Heart left ventricle (tissue), 16 donors: ENCODE results near the gene LSS. TPM values are rescaled to one million over a fixed set of nuclear protein-coding genes. Genes with fewer than 3 reads are reported as not detected.
A peak's percentile ranks its signal among the peaks of the same experiment; 100 is the strongest.

Experiments
- ATAC-seq, 4 donors: fragments of 200-7000 bp; cut with Tn5 transposase; one replicate each; pipeline ENCODE4 v1.9.1; 2020 to 2022; ENCODE audit warnings: moderate library complexity in 4 of 4, mild to moderate bottlenecking in 3 of 4, moderate number of reproducible peaks in 1 of 4
- DNase-seq, 5 donors: peaks; one replicate each; pipeline ENCODE4 v3.0.0-alpha.2; 2020
- H3K27ac ChIP-seq, 12 donors: fragments of 200-600 bp; sonication (generic) in 4 of 12; one replicate each; pipeline versions ENCODE4 v1.5.0 to v1.8.0; 2016 to 2022; ENCODE audit warnings: mild to moderate bottlenecking in 2 of 12
- H3K27me3 ChIP-seq, 9 donors: fragments of 200-600 bp; sonication (generic) in 2 of 9; one replicate each; pipeline versions ENCODE4 v1.5.1 to v1.8.0; 2016 to 2022; ENCODE audit warnings: mild to moderate bottlenecking in 3 of 9
- H3K36me3 ChIP-seq, 9 donors: fragments of 200-600 bp; sonication (generic) in 2 of 9; one replicate each; pipeline versions ENCODE4 v1.5.0 to v1.8.0; 2018 to 2022; ENCODE audit warnings: mild to moderate bottlenecking in 2 of 9
- H3K4me1 ChIP-seq, 12 donors: fragments of 200-600 bp; sonication (generic) in 4 of 12; one replicate each; pipeline versions ENCODE4 v1.5.0 to v1.8.0; 2016 to 2022; ENCODE audit warnings: mild to moderate bottlenecking in 3 of 12
- H3K4me3 ChIP-seq, 12 donors: fragments of 200-600 bp; sonication (generic) in 4 of 12; one replicate each; pipeline versions ENCODE4 v1.5.0 to v1.8.0; 2017 to 2022; ENCODE audit warnings: mild to moderate bottlenecking in 9 of 12, moderate library complexity in 4 of 12
- H3K9me3 ChIP-seq, 12 donors: fragments of 200-600 bp; sonication (generic) in 4 of 12; one replicate each; pipeline versions ENCODE4 v1.5.0 to v1.8.0; 2016 to 2022; ENCODE audit warnings: mild to moderate bottlenecking in 1 of 12
- CTCF ChIP-seq, 12 donors: fragments of 200-600 bp; sonication (generic) in 4 of 12; IDR thresholded peaks; one replicate each; pipeline versions ENCODE4 v1.5.0 to v1.8.0; 2018 to 2022; ENCODE audit warnings: antibody characterized with exemption in 12 of 12, mild to moderate bottlenecking in 5 of 12
- POLR2A ChIP-seq, 2 donors: fragments of 450-650 bp; IDR thresholded peaks; one replicate each; pipeline ENCODE4 v1.6.1; 2017; ENCODE audit warnings: antibody characterized with exemption in 2 of 2, mild to moderate bottlenecking in 2 of 2, moderate library complexity in 2 of 2
- WGBS, 4 donors: extraction: QIAGEN DNeasy Blood & Tissue Kit in 2 of 4; methylation state at CpG; one replicate each; pipeline versions ENCODE4 v1.1.5 to v1.1.7; 2013 to 2018; 5-methylcytosine and 5-hydroxymethylcytosine counted together
- intact Hi-C, 10 donors: fragments of 100-400 bp; cut with DNase I; formaldehyde crosslinking; loops; one replicate each; pipeline versions ENCODE4 v1.11.1 to v1.14.2; 2022
- polyA plus RNA-seq, 2 donors: library from polyadenylated mRNA; stranded (reverse); fragments of 200-250 nt; gene quantifications; one replicate each; pipeline ENCODE4 v1.2.3, GENCODE V29; 2013
- total RNA-seq, 9 donors: library from RNA; depleted of rRNA in 2 of 9; stranded (reverse); fragments of >200 nt in 2 of 9; fragmentation: NEBNext Ultra II Directional in 3 of 9; extraction: Animal tissue kit (Norgen Biotek cat#: 25700) in 3 of 9; gene quantifications; one replicate each; pipeline versions ENCODE4 v1.1.0 to v1.2.4, GENCODE V29; 2016 to 2023
- donor health status: ischemic (EF 13 %, LVEDD 7.1; RV severe dilation, severe dysfunction).
- donor health status: healthy with polysubstance abuse.
- donor health status: DM: no; HTN: yes; CAD: no.
- donor health status: DM: no; HTN: no; CAD: no.
- donor health status: ischemic (EF 25% LVEDD 6.9; RV normal size, moderate dysfunction).
- donor health status: ischemic (EF 25% LVEDD 5.7; RV mildly dilated, moderate dysfunction).
- donor health status: healthy.
- donor health status: DM: yes; HTN: yes; CAD: no.
- donor health status: ischemic (EF 35%, LVEDD 5.7; RV mildly dilated, moderate dysfunction).
- donor health status: nonischemic (EF 11% LVEDD 7.7; RV severe dilation, severe dysfunction).
- donor health status: DM: yes; HTN: yes; CAD: no.
- donor health status: PGD.
- donor health status: ischemic (EF 29% LVEDD 5.4; RV normal size, mild dysfunction).
- donor health status: nonischemic (EF 23%, LVEDD 6.1; RV moderate dilation, normal function).

The LSS gene
- total and polyA plus RNA-seq, 11 donors, result 25.1 to 65.5 (median 40.7) TPM

- H3K36me3 ChIP-seq, result no peaks in the 10 kb centered on the region
- 89 to 95% (median 91%) methylated on average over 43 to 45 of the region's 45 CpGs for WGBS, 4 donors
- H3K9me3 ChIP-seq, result no peaks in the 10 kb centered on the region
- H3K27ac ChIP-seq, result peak overlapping the region in 3 of 12 donors; percentile 18 to 58 (median 46)
- no peaks in the 10 kb centered on the region for H3K27me3 ChIP-seq
- peaks cover 3 to 15% (median 10%) of the 10 kb centered on the region in 12 donors for H3K4me1 ChIP-seq
- intact Hi-C loops, result loop anchor here in 3 of 10 donors (5.0 to 10.0 kb wide), 3 partner anchors 73 to 93 kb away; partner anchors contain the start of gene LSS (in 2 of the 3)
- ATAC-seq, result peak in 1 of 4 donors; percentile 33
- H3K4me3 ChIP-seq, result no peak overlapping the region
- no peak for TF ChIP-seq POLR2A (IDR thresholded peaks at IDR 0.05)
- DNase-seq, result peak; percentile 5 to 54 (median 22)
Observed at GRCh38 chr21:46151989-46152926, 76.3 kb downstream of the LSS start.

- peak; percentile 6 to 65 (median 20) for DNase-seq
- Histone ChIP-seq H3K9me3 (no peaks in the 10 kb centered on the region), H3K36me3 (no peaks in the 10 kb centered on the region), H3K27me3 (no peaks in the 10 kb centered on the region), H3K4me1 (peaks cover 3 to 15% (median 10%) of the 10 kb centered on the region in 12 donors), H3K27ac (no peak overlapping the region), H3K4me3 (no peak overlapping the region)
- intact Hi-C loops, result loop anchor here in 3 of 10 donors (5.0 to 10.0 kb wide), 3 partner anchors 73 to 93 kb away; partner anchors contain the start of gene LSS (in 2 of the 3)
- 86 to 91% (median 88%) methylated on average over 36 to 47 of the region's 47 CpGs for WGBS, 4 donors
- no peak for ATAC-seq
- TF ChIP-seq CTCF (IDR thresholded peaks at IDR 0.05) (no peak), POLR2A (IDR thresholded peaks at IDR 0.05) (no peak)
Observed at GRCh38 chr21:46151261-46151988, 77.1 kb downstream of the LSS start.

GRCh38 chr21:46150491-46151121 lies 78.0 kb downstream of the LSS start:
- Histone ChIP-seq H3K27ac (no peak overlapping the region), H3K36me3 (no peaks in the 10 kb centered on the region), H3K27me3 (no peaks in the 10 kb centered on the region), H3K4me1 (peaks cover 3 to 15% (median 10%) of the 10 kb centered on the region in 12 donors), H3K9me3 (no peaks in the 10 kb centered on the region), H3K4me3 (no peak overlapping the region)
- no peak for ATAC-seq
- WGBS, 4 donors, result 89 to 96% (median 91%) methylated on average over 8 to 24 of the region's 24 CpGs
- intact Hi-C loops, result loop anchor here in 3 of 10 donors (5.0 to 10.0 kb wide), 3 partner anchors 74 to 94 kb away; partner anchors contain the start of gene LSS (in 2 of the 3)
- TF ChIP-seq POLR2A (IDR thresholded peaks at IDR 0.05), result no peak
- no peak for TF ChIP-seq CTCF (IDR thresholded peaks at IDR 0.05)
- peak in 4 of 5 donors; percentile 3 to 59 (median 12) for DNase-seq

- Histone ChIP-seq H3K27me3 (no peaks in the 10 kb centered on the region), H3K9me3 (no peaks in the 10 kb centered on the region), H3K4me1 (peaks cover 3 to 15% (median 10%) of the 10 kb centered on the region in 12 donors), H3K36me3 (no peaks in the 10 kb centered on the region), H3K27ac (no peak overlapping the region), H3K4me3 (no peak overlapping the region)
- 83 to 90% (median 84%) methylated on average over 12 to 19 of the region's 19 CpGs for WGBS, 4 donors
- ATAC-seq (no peak), DNase-seq (peak; percentile 2 to 55 (median 15))
- intact Hi-C loops, result loop anchor here in 3 of 10 donors (5.0 to 10.0 kb wide), 3 partner anchors 75 to 95 kb away; partner anchors contain the start of gene LSS (in 2 of the 3)
- TF ChIP-seq POLR2A (IDR thresholded peaks at IDR 0.05) (no peak), CTCF (IDR thresholded peaks at IDR 0.05) (no peak)
Observed at GRCh38 chr21:46150073-46150472, 78.5 kb downstream of the LSS start.
